ENCODE data around the gene SCMH1. TPM values are rescaled to one million over a fixed set of nuclear protein-coding genes. Genes with fewer than 3 reads are reported as not detected.

SCMH1 gene
- total RNA-seq, 1 experiment from 2014 or later: 19.4 TPM

- Mint-ChIP-seq H3K4me3 (no peak overlapping the region), H3K27ac (no peak overlapping the region), H3K4me1 (peaks cover 15% of the 10 kb centered on the region), H3K27me3 (ENCODE audit: low read depth) (peaks cover 27% of the 10 kb centered on the region), H3K9me3 (no peaks in the 10 kb centered on the region), H3K36me3 (no peaks in the 10 kb centered on the region)
- TF ChIP-seq ESRRA (CRISPR knock-in tag; IDR thresholded peaks at IDR 0.05; ENCODE audit: borderline replicate concordance) (no peak), ZNF423 (CRISPR knock-in tag; IDR thresholded peaks at IDR 0.05) (no peak), SOX15 (CRISPR knock-in tag; IDR thresholded peaks at IDR 0.05) (no peak), ZNF425 (CRISPR knock-in tag; conservative IDR thresholded peaks at IDR 0.05) (no peak), NR2C2 (CRISPR knock-in tag; IDR thresholded peaks at IDR 0.05) (no peak), PREB (CRISPR knock-in tag; IDR thresholded peaks at IDR 0.05; ENCODE audit: borderline replicate concordance) (no peak), ZNF532 (CRISPR knock-in tag; IDR thresholded peaks at IDR 0.05; ENCODE audit: borderline replicate concordance) (no peak), FOXJ3 (CRISPR knock-in tag; IDR thresholded peaks at IDR 0.05; ENCODE audit: borderline replicate concordance) (no peak), CDX4 (CRISPR knock-in tag; IDR thresholded peaks at IDR 0.05; ENCODE audit: borderline replicate concordance) (no peak)
- POLR2A ChIA-PET: no interaction called here
- CTCF ChIA-PET: interaction anchor here (0.6 to 5.0 kb wide), 13 partner anchors 9 to 295 kb away, joined by 3 to 48 read pairs (median 13); partner anchors contain the start of gene FOXO6
- ATAC-seq (no peak), DNase-seq (ENCODE audit: low spot score) (no peak)
Measured at GRCh38 chr1:41284121-41284520, 42.0 kb upstream of the SCMH1 start.

GRCh38 chr1:41282679-41283317 lies 40.7 kb upstream of the SCMH1 start:
- no peaks in the 10 kb centered on the region for H3K36me3 Mint-ChIP-seq
- no peaks in the 10 kb centered on the region for H3K9me3 Mint-ChIP-seq
- peaks cover 22% of the 10 kb centered on the region for H3K27me3 Mint-ChIP-seq (ENCODE audit: low read depth)
- H3K4me3 Mint-ChIP-seq: no peak overlapping the region
- CTCF ChIA-PET: interaction anchor here (0.6 to 5.0 kb wide), 56 partner anchors 10 to 965 kb away, joined by 3 to 48 read pairs (median 5); partner anchors contain the start of genes EDN2, FOXO6 and SLFNL1
- TF ChIP-seq FOXK1 (CRISPR knock-in tag; IDR thresholded peaks at IDR 0.05) (no peak), CTCF (IDR thresholded peaks at IDR 0.05) (peak; percentile 63; the same call in 1 of the 2 replicates), ATF1 (CRISPR knock-in tag; IDR thresholded peaks at IDR 0.05) (no peak)
- H3K4me1 Mint-ChIP-seq: peaks cover 15% of the 10 kb centered on the region
- peak; percentile 73 for DNase-seq (ENCODE audit: low spot score)
- H3K27ac Mint-ChIP-seq: no peak overlapping the region
- POLR2A ChIA-PET: no interaction called here
- ATAC-seq: peak; percentile 88
